ENCODE measurements around the gene PHF12.

PHF12 gene

GRCh38 chr17:28860363-28860808 lies 90.9 kb downstream of the PHF12 start:
- DNase-seq (ENCODE audit: low read depth in 3 of 3), result no peak

- no peak for DNase-seq (ENCODE audit: low read depth in 3 of 3)
Observed at GRCh38 chr17:28858801-28859355, 92.4 kb downstream of the PHF12 start.

- no peak for DNase-seq (ENCODE audit: low read depth in 3 of 3)
Observed at GRCh38 chr17:28857905-28858800, 93.2 kb downstream of the PHF12 start.

GRCh38 chr17:28856028-28856574 lies 95.2 kb downstream of the PHF12 start:
- DNase-seq (ENCODE audit: low read depth in 3 of 3), result no peak

DNA sequence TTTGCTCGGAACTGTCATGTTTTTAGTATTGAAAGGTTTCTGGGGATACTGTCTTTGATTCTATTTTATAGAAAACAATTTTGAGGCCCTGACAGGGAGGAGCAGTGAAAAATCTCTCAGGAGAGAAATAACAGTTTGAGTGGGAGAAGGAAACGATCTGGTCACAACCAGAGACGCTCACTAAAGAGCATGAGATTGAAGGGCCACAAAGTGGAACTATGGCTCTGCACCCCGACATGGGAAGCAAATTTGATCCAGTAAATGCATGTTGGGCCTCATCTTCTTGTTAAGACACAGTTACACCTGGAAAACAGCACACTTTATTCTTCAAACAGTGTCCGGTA lies 96.0 kb downstream of the PHF12 start:
- no peak for DNase-seq (ENCODE audit: low read depth in 3 of 3)

Data from stimulated activated CD4-positive, alpha-beta T cell treated with anti-CD3 and anti-CD28 coated beads, TNF-alpha, amount 100 ng/mL, for 24 hours (primary cell).